ENCODE data around the gene SLC8A2. TPM values are rescaled to one million over a fixed set of nuclear protein-coding genes. Genes with fewer than 3 reads are reported as not detected.
A peak's percentile ranks its signal among the peaks of the same experiment; 100 is the strongest.

SLC8A2 gene
- total and polyA plus RNA-seq, 3 experiments from 2014 or later: not detected

DNA sequence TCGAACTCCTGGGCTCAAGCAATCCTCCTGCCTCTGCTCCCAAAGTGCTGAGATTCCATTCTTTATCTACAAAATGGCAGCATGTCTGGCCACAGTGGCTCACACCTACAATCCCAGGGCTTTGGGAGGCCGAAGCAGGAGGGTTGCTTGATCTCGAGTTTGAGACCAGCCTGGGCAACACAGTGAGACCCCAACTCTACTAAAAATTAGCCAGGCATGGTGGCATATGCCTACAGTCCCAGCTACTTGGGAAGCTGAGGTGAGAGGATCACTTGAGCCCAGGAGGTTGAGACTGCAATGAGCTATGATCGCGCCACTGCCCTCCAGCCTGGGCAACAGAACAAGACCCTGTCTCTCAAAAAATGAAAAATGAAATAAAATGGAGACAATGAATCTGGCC is 37.0 kb upstream of the SLC8A2 start:
- H3K9me3 Mint-ChIP-seq: no peaks in the 10 kb centered on the region
- H3K27ac ChIP-seq (ENCODE audit: low read depth, low read length): no peak overlapping the region
- H3K4me1 Mint-ChIP-seq: peaks cover 48 to 62% (median 51%) of the 10 kb centered on the region in 3 donors
- POLR2A ChIA-PET: no interaction called here
- CTCF ChIA-PET: no interaction called here
- peaks cover 0 to 58% (median 1%) of the 10 kb centered on the region in 3 donors for H3K36me3 Mint-ChIP-seq
- DNase-seq: no peak
- H3K27me3 ChIP-seq (ENCODE audit: insufficient read depth, low read length, poor library complexity, severe bottlenecking): no peaks in the 10 kb centered on the region
- H3K4me3 Mint-ChIP-seq: no peak overlapping the region
- no peak overlapping the region for H3K4me3 ChIP-seq (ENCODE audit: low read length)
- no peaks in the 10 kb centered on the region for H3K27me3 Mint-ChIP-seq
- H3K4me1 ChIP-seq (ENCODE audit: insufficient read depth, low read length): peaks cover 27% of the 10 kb centered on the region
- H3K9me3 ChIP-seq (ENCODE audit: low read length): no peaks in the 10 kb centered on the region
- H3K27ac Mint-ChIP-seq: peak overlapping the region in 2 of 8 donors; percentile 60 to 69
- H3K36me3 ChIP-seq (ENCODE audit: insufficient read depth, low read length): peaks cover 15% of the 10 kb centered on the region

DNA sequence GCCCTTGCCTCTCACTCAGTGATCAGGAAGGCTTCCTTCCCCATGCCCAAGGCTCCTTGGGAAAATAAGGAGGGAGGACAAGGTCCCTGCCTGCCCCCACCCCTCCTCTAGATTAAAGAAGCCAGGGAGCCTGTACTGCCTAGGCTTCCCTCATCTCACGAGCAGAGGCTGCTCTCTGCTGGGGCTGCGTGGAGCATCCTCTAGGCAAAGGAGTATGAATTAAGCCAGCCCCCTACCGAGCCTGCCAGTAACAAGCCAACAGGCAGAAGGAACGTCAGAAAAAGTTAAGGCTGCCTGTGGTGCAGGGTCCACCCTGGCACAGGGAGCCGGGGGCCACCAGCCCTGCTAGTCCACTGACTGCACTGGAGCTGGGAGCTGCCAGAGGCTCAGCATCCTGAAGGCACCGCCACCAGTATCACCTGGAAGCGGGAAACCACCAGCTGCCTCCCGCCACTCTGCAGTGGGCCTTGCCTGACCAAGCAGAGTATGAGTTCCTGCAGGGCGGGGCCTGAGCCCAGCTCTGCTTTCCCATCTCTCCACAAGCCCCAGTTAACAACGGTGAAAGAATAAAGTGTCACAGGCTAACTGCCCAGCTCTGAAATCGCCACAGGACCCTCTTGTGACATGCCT is 36.3 kb upstream of the SLC8A2 start:
- no peaks in the 10 kb centered on the region for H3K27me3 Mint-ChIP-seq
- Histone ChIP-seq H3K4me1 (ENCODE audit: insufficient read depth, low read length) (peaks cover 20% of the 10 kb centered on the region), H3K27ac (ENCODE audit: low read depth, low read length) (no peak overlapping the region), H3K4me3 (ENCODE audit: low read length) (no peak overlapping the region), H3K9me3 (ENCODE audit: low read length) (no peaks in the 10 kb centered on the region), H3K36me3 (ENCODE audit: insufficient read depth, low read length) (peaks cover 21% of the 10 kb centered on the region), H3K27me3 (ENCODE audit: insufficient read depth, low read length, poor library complexity, severe bottlenecking) (no peaks in the 10 kb centered on the region)
- peaks cover 0 to 63% (median 2%) of the 10 kb centered on the region in 3 donors for H3K36me3 Mint-ChIP-seq
- H3K4me3 Mint-ChIP-seq: no peak overlapping the region
- peaks cover 43 to 55% (median 44%) of the 10 kb centered on the region in 3 donors for H3K4me1 Mint-ChIP-seq
- H3K9me3 Mint-ChIP-seq: no peaks in the 10 kb centered on the region
- CTCF ChIA-PET: no interaction called here
- H3K27ac Mint-ChIP-seq: peak overlapping the region in 1 of 8 donors; percentile 17
- POLR2A ChIA-PET: interaction anchor here (0.6 kb wide), 1 partner anchor 21 kb away, joined by 3 read pairs; no protein-coding TSS in a partner anchor
- no peak for DNase-seq

DNA sequence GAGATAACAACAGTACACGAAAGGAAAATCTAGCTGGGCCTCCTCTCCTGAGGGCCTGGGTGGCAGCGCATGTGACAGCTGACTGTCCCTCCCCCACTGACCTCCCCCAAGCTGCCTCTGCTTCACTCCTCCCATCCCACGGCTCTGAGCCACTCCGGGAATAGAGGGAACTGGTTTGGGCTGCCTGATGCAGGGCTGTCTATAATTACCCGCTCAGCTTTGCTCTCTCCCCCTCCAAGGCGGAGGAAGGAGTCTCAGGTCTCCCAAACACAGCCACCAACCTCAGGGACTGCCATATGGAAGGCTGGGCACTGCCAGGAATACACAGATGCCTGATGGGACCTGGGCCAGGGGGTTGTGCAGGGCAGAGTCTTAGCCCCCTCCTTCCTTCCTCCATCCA is 35.3 kb upstream of the SLC8A2 start:
- Mint-ChIP-seq H3K36me3 (peaks cover 0 to 67% (median 7%) of the 10 kb centered on the region in 3 donors), H3K27ac (peak overlapping the region in 3 of 8 donors; percentile 33 to 88 (median 61)), H3K4me3 (no peak overlapping the region), H3K4me1 (peaks cover 33 to 45% (median 34%) of the 10 kb centered on the region in 3 donors), H3K9me3 (no peaks in the 10 kb centered on the region), H3K27me3 (no peaks in the 10 kb centered on the region)
- Histone ChIP-seq H3K36me3 (ENCODE audit: insufficient read depth, low read length) (peaks cover 27% of the 10 kb centered on the region), H3K27me3 (ENCODE audit: insufficient read depth, low read length, poor library complexity, severe bottlenecking) (no peaks in the 10 kb centered on the region), H3K4me3 (ENCODE audit: low read length) (no peak overlapping the region), H3K4me1 (ENCODE audit: insufficient read depth, low read length) (peaks cover 10% of the 10 kb centered on the region), H3K9me3 (ENCODE audit: low read length) (no peaks in the 10 kb centered on the region), H3K27ac (ENCODE audit: low read depth, low read length) (no peak overlapping the region)
- ChIA-PET CTCF (no interaction called here), POLR2A (interaction anchor here (0.6 kb wide), 1 partner anchor 20 kb away, joined by 3 read pairs; no protein-coding TSS in a partner anchor)
- no peak for DNase-seq

DNA sequence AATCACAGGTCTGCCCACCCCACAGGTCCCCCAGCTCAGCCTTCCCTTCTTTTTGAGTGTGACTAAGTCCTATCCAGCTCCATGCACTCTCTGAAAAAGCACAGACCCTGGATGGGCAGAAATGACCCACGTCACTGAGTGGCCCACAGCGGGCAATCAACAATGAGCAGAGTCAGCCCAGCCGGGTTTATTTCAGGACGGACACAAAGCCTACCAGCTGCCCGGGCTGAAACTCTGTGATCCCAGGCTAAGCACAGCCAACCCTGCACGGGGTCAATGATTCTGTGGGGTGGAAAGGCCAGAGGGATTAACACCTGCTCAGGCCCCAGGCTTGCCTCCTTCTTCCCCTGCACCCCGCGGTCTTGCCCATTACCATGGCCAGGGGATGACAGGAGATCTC is 34.8 kb upstream of the SLC8A2 start:
- H3K36me3 Mint-ChIP-seq: peaks cover 0 to 68% (median 10%) of the 10 kb centered on the region in 3 donors
- H3K4me3 Mint-ChIP-seq: no peak overlapping the region
- H3K4me1 ChIP-seq (ENCODE audit: insufficient read depth, low read length): peaks cover 5% of the 10 kb centered on the region
- H3K36me3 ChIP-seq (ENCODE audit: insufficient read depth, low read length): peaks cover 27% of the 10 kb centered on the region
- ChIA-PET POLR2A (no interaction called here), CTCF (no interaction called here)
- peaks cover 28 to 40% (median 28%) of the 10 kb centered on the region in 3 donors for H3K4me1 Mint-ChIP-seq
- H3K27ac ChIP-seq (ENCODE audit: low read depth, low read length): no peak overlapping the region
- no peaks in the 10 kb centered on the region for H3K27me3 ChIP-seq (ENCODE audit: insufficient read depth, low read length, poor library complexity, severe bottlenecking)
- H3K9me3 ChIP-seq (ENCODE audit: low read length): no peaks in the 10 kb centered on the region
- DNase-seq: no peak
- peaks cover 0 to 1% of the 10 kb centered on the region in 2 donors for H3K27me3 Mint-ChIP-seq
- H3K4me3 ChIP-seq (ENCODE audit: low read length): no peak overlapping the region
- no peaks in the 10 kb centered on the region for H3K9me3 Mint-ChIP-seq
- peak overlapping the region in 1 of 8 donors; percentile 33 for H3K27ac Mint-ChIP-seq

DNA sequence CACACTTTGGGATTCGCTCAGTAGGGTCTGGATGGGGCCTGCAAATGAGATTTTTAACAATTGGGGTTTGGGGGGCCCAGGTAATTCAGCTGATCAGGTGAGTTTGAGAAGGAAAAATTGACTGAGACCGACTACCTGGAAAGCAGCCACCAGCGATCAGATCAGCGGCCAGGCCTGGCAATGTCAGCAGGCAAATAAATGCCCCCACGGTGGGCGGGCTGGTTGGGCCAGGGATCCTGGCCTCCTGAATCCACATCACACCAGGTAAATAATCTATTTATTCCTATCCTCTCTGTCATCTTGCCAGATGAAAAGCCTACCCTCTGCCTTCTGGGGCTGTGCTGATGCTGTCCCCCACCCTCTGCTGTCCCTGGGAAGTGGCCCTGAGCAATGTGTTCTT is 33.8 kb upstream of the SLC8A2 start:
- POLR2A ChIA-PET: no interaction called here

DNA sequence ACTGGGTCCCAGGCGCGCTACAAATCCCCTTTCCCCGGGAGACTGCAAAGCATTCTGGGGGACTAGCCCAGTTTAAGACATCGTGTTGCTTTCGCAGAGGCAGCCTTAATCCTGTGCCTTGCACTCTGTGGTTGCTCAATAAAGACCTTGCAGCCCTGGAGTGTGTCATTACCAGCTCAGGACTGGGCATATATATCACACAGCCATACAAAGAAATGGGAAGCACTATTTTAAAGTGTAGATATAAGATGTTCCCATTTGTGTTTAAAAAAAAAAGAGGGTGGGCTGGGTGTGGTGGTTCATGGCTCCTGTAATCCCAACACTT is 32.1 kb upstream of the SLC8A2 start:
- H3K36me3 ChIP-seq (ENCODE audit: insufficient read depth, low read length): peaks cover 39% of the 10 kb centered on the region
- H3K36me3 Mint-ChIP-seq: peaks cover 0 to 72% (median 10%) of the 10 kb centered on the region in 3 donors
- CTCF ChIA-PET: interaction anchor here (0.6 to 2.6 kb wide), 3 partner anchors 12 to 57 kb away, joined by 3 to 11 read pairs (median 4); partner anchors contain the start of genes KPTN and NAPA
- DNase-seq: no peak
- no peaks in the 10 kb centered on the region for H3K9me3 ChIP-seq (ENCODE audit: low read length)
- H3K27me3 Mint-ChIP-seq: peaks cover 0 to 1% of the 10 kb centered on the region in 2 donors
- peak overlapping the region in 1 of 8 donors; percentile 42 for H3K27ac Mint-ChIP-seq
- no peaks in the 10 kb centered on the region for H3K4me1 ChIP-seq (ENCODE audit: insufficient read depth, low read length)
- no peak overlapping the region for H3K4me3 ChIP-seq (ENCODE audit: low read length)
- H3K9me3 Mint-ChIP-seq: no peaks in the 10 kb centered on the region
- H3K27me3 ChIP-seq (ENCODE audit: insufficient read depth, low read length, poor library complexity, severe bottlenecking): no peaks in the 10 kb centered on the region
- H3K4me3 Mint-ChIP-seq: no peak overlapping the region
- peaks cover 8 to 16% (median 15%) of the 10 kb centered on the region in 3 donors for H3K4me1 Mint-ChIP-seq
- POLR2A ChIA-PET: no interaction called here
- H3K27ac ChIP-seq (ENCODE audit: low read depth, low read length): no peak overlapping the region

More for the DNA sequence above, 33.8 kb upstream of the SLC8A2 start:
- no peak for DNase-seq
- H3K36me3 ChIP-seq (ENCODE audit: insufficient read depth, low read length): peaks cover 28% of the 10 kb centered on the region
- no peak overlapping the region for H3K4me3 Mint-ChIP-seq
- H3K4me3 ChIP-seq (ENCODE audit: low read length): no peak overlapping the region
- peaks cover 20 to 30% (median 27%) of the 10 kb centered on the region in 3 donors for H3K4me1 Mint-ChIP-seq
- CTCF ChIA-PET: no interaction called here
- H3K27me3 Mint-ChIP-seq: peaks cover 0 to 1% of the 10 kb centered on the region in 2 donors
- no peaks in the 10 kb centered on the region for H3K27me3 ChIP-seq (ENCODE audit: insufficient read depth, low read length, poor library complexity, severe bottlenecking)
- H3K36me3 Mint-ChIP-seq: peaks cover 0 to 68% (median 10%) of the 10 kb centered on the region in 3 donors
- H3K9me3 Mint-ChIP-seq: no peaks in the 10 kb centered on the region
- no peak overlapping the region for H3K27ac ChIP-seq (ENCODE audit: low read depth, low read length)
- H3K9me3 ChIP-seq (ENCODE audit: low read length): no peaks in the 10 kb centered on the region
- no peak overlapping the region for H3K27ac Mint-ChIP-seq
- no peaks in the 10 kb centered on the region for H3K4me1 ChIP-seq (ENCODE audit: insufficient read depth, low read length)

DNA sequence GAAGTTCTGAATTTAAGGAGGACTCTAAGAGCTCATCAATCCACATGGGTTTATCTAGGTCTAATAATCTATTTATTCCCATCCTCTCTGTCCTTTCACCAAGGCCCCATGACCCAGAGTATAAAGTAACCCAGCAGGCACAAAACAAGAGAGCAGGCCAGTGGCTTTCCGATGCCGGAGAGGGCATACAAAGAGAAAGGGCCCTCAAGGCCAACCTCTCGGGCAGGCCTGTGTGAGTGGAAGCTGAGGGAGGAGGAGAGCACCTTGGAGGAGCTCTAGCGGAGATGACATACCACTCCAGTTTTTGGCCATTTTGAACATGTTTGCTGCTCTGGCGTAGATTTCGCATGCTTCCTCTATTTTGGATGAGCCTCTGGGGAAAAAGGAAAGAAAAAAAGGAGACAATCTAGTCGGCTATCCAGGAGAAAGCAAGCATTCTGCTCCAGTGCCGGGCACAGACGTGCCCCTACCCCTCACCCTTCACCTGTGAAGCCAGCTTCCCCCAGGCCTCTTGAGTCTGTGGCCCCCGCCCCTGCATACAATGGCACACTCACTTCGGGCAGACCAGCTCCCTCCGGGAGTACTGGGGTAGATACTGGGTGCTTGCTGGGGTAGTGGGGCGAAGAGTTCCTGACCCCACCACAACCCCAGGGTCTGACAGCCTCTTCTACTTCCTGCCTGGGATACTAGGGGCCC is 31.6 kb upstream of the SLC8A2 start:
- Mint-ChIP-seq H3K36me3 (peaks cover 0 to 78% (median 10%) of the 10 kb centered on the region in 3 donors), H3K9me3 (no peaks in the 10 kb centered on the region), H3K27ac (peak overlapping the region in 1 of 8 donors; percentile 42), H3K27me3 (peaks cover 0 to 1% of the 10 kb centered on the region in 2 donors), H3K4me3 (no peak overlapping the region), H3K4me1 (peaks cover 8 to 16% (median 15%) of the 10 kb centered on the region in 3 donors)
- Histone ChIP-seq H3K36me3 (ENCODE audit: insufficient read depth, low read length) (peaks cover 39% of the 10 kb centered on the region), H3K4me3 (ENCODE audit: low read length) (no peak overlapping the region), H3K4me1 (ENCODE audit: insufficient read depth, low read length) (no peaks in the 10 kb centered on the region), H3K9me3 (ENCODE audit: low read length) (no peaks in the 10 kb centered on the region), H3K27me3 (ENCODE audit: insufficient read depth, low read length, poor library complexity, severe bottlenecking) (no peaks in the 10 kb centered on the region), H3K27ac (ENCODE audit: low read depth, low read length) (no peak overlapping the region)
- no peak for DNase-seq
- POLR2A ChIA-PET: no interaction called here
- CTCF ChIA-PET: interaction anchor here (0.6 to 2.6 kb wide), 3 partner anchors 12 to 57 kb away, joined by 3 to 11 read pairs (median 4); partner anchors contain the start of genes KPTN and NAPA
